ENCODE results near the gene INTS1.

DNA sequence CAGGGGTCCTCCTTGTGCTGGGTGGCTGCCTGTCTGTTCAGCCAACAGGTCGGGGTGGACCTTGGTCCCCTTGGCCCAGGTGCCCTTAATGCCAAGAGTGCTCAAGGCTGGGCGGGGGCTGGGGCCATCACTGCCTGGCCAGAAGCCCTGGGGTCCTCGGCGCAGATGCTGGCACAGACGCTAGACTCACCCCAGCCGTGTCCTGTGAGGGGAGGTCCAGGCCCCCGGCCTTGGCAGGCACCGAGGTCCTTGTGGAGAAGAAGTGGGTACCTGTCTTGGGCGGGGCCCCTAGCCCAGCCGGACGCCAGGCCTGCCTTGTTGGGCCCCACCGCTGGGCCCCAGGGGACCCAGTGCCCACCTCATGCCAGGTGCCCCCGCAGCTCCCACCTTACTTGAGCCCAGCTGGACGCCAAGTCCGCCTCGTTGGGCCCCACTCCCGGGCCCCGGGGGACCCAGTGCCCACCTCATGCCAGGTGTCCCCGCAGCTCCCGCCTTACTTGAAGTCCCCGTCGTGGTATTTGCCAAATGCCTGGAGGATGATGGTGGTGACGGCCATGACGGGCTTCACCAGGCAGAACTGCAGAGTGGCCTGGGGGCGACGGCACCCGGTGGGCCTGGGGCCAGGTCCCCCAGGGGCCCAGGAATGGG lies 45.3 kb upstream of the INTS1 start:
- TF ChIP-seq, protein P1, sequence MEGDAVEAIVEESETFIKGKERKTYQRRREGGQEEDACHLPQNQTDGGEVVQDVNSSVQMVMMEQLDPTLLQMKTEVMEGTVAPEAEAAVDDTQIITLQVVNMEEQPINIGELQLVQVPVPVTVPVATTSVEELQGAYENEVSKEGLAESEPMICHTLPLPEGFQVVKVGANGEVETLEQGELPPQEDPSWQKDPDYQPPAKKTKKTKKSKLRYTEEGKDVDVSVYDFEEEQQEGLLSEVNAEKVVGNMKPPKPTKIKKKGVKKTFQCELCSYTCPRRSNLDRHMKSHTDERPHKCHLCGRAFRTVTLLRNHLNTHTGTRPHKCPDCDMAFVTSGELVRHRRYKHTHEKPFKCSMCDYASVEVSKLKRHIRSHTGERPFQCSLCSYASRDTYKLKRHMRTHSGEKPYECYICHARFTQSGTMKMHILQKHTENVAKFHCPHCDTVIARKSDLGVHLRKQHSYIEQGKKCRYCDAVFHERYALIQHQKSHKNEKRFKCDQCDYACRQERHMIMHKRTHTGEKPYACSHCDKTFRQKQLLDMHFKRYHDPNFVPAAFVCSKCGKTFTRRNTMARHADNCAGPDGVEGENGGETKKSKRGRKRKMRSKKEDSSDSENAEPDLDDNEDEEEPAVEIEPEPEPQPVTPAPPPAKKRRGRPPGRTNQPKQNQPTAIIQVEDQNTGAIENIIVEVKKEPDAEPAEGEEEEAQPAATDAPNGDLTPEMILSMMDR (conservative IDR thresholded peaks at IDR 0.05; ENCODE audit: low read depth in 2 of 2), result no peak
- no peak for TF ChIP-seq EZH2phosphoT487 (IDR thresholded peaks at IDR 0.05; ENCODE audit: unreplicated experiment)
- no peak for TF ChIP-seq POLR2AphosphoS5 (IDR thresholded peaks at IDR 0.05; ENCODE audit: low read depth)
- TF ChIP-seq JUNB (IDR thresholded peaks at IDR 0.05; ENCODE audit: unreplicated experiment), result no peak
- no peak for TF ChIP-seq EZH2 (IDR thresholded peaks at IDR 0.05; ENCODE audit: low read depth, unreplicated experiment)
- TF ChIP-seq CREB1 (CRISPR knock-in tag; IDR thresholded peaks at IDR 0.05; ENCODE audit: low read depth), result no peak
- TF ChIP-seq, protein P2, sequence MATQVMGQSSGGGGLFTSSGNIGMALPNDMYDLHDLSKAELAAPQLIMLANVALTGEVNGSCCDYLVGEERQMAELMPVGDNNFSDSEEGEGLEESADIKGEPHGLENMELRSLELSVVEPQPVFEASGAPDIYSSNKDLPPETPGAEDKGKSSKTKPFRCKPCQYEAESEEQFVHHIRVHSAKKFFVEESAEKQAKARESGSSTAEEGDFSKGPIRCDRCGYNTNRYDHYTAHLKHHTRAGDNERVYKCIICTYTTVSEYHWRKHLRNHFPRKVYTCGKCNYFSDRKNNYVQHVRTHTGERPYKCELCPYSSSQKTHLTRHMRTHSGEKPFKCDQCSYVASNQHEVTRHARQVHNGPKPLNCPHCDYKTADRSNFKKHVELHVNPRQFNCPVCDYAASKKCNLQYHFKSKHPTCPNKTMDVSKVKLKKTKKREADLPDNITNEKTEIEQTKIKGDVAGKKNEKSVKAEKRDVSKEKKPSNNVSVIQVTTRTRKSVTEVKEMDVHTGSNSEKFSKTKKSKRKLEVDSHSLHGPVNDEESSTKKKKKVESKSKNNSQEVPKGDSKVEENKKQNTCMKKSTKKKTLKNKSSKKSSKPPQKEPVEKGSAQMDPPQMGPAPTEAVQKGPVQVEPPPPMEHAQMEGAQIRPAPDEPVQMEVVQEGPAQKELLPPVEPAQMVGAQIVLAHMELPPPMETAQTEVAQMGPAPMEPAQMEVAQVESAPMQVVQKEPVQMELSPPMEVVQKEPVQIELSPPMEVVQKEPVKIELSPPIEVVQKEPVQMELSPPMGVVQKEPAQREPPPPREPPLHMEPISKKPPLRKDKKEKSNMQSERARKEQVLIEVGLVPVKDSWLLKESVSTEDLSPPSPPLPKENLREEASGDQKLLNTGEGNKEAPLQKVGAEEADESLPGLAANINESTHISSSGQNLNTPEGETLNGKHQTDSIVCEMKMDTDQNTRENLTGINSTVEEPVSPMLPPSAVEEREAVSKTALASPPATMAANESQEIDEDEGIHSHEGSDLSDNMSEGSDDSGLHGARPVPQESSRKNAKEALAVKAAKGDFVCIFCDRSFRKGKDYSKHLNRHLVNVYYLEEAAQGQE (IDR thresholded peaks at IDR 0.05; ENCODE audit: unreplicated experiment), result no peak
- TF ChIP-seq ZNF114 (CRISPR knock-in tag; IDR thresholded peaks at IDR 0.05), result no peak

Measured in GM23338 (cell line).